Ishikawa (cell line): ENCODE results near the gene RGPD4.

Experiments used
- CEBPB ChIP-seq: IDR thresholded peaks from 2 replicates; pipeline ENCODE4 v1.6.1; 2012
- CREB1 ChIP-seq: IDR thresholded peaks from 2 replicates; pipeline ENCODE4 v1.6.1; 2012; ENCODE audit warnings: low read depth
- EGR1 ChIP-seq: IDR thresholded peaks from 2 replicates; pipeline ENCODE4 v1.6.1; 2012
- EP300 ChIP-seq: IDR thresholded peaks from 2 replicates; pipeline ENCODE4 v1.6.1; 2012; ENCODE audit warnings: borderline replicate concordance
- FOXM1 ChIP-seq: IDR thresholded peaks from 2 replicates; pipeline ENCODE4 v1.6.1; 2012; ENCODE audit warnings: low read depth, borderline replicate concordance
- NFIC ChIP-seq: IDR thresholded peaks from 2 replicates; pipeline ENCODE4 v1.6.1; 2012
- RAD21 ChIP-seq: IDR thresholded peaks from 2 replicates; pipeline ENCODE4 v1.6.1; 2012; ENCODE audit warnings: low read depth
- REST ChIP-seq: IDR thresholded peaks from 2 replicates; pipeline ENCODE4 v1.6.1; 2012; ENCODE audit warnings: low read depth, mild to moderate bottlenecking
- TAF1 ChIP-seq: IDR thresholded peaks from 2 replicates; pipeline ENCODE4 v1.6.1; 2012; ENCODE audit warnings: low read depth, mild to moderate bottlenecking
- TCF12 ChIP-seq: IDR thresholded peaks from 2 replicates; pipeline ENCODE4 v1.6.1; 2012; ENCODE audit warnings: low read depth
- TEAD4 ChIP-seq: IDR thresholded peaks from 2 replicates; pipeline ENCODE4 v1.6.1; 2012
- USF1 ChIP-seq: IDR thresholded peaks from 2 replicates; pipeline ENCODE4 v1.6.1; 2012
- YY1 ChIP-seq: IDR thresholded peaks from 2 replicates; pipeline ENCODE4 v1.6.1; 2012; ENCODE audit warnings: low read depth
- ZBTB7A ChIP-seq: IDR thresholded peaks from 2 replicates; pipeline ENCODE4 v1.6.1; 2012; ENCODE audit warnings: low read depth
- TF ChIP-seq, protein P1 (sequence below): IDR thresholded peaks from 2 replicates; pipeline ENCODE4 v1.6.1; 2012

Gene RGPD4

DNA sequence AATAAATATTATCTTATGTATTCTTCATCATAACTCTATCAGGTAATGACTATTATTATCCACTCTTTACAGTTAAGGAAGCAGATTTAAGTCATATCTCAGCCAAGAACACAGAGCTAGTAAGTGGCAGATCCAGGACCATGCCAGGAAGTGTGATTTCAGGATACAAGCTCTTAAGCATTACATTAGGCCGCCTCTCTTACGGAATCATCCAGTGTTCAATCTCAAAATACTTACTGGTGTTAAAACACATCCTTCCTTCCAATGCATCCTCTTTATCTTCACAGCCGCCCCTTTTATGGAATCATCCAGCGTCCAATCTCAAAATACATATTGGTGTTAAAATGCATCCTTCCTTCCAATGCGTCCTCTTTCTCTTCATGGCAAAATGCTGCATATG lies 14.7 kb upstream of the RGPD4 start:
- TF ChIP-seq FOXM1 (no peak), REST (no peak), TCF12 (no peak), CREB1 (no peak), CEBPB (no peak), ZBTB7A (no peak), EGR1 (no peak), TEAD4 (no peak), NFIC (no peak), YY1 (no peak), TAF1 (no peak), RAD21 (no peak), USF1 (no peak), EP300 (no peak)
- TF ChIP-seq, protein P1, sequence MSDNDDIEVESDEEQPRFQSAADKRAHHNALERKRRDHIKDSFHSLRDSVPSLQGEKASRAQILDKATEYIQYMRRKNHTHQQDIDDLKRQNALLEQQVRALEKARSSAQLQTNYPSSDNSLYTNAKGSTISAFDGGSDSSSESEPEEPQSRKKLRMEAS: no peak

- TF ChIP-seq TEAD4 (no peak), ZBTB7A (no peak), RAD21 (no peak), REST (no peak), EGR1 (no peak), EP300 (no peak), CEBPB (no peak)
Measured at GRCh38 chr2:107817378-107817777, 9.3 kb upstream of the RGPD4 start.

GRCh38 chr2:107822302-107822701 lies 4.4 kb upstream of the RGPD4 start:
- TF ChIP-seq CEBPB: no peak
- no peak for TF ChIP-seq EP300
- TF ChIP-seq NFIC: no peak
- TF ChIP-seq TCF12: no peak
- TF ChIP-seq REST: no peak

- TF ChIP-seq TEAD4 (no peak), RAD21 (no peak), ZBTB7A (no peak), CEBPB (no peak), CREB1 (no peak), NFIC (no peak), USF1 (no peak), YY1 (no peak), FOXM1 (no peak), REST (no peak), TAF1 (no peak), TCF12 (no peak)
- TF ChIP-seq, protein P1: no peak
Measured at GRCh38 chr2:107824451-107825205, 2.1 kb upstream of the RGPD4 start.
